ENCODE results near the gene NUCB1.

GRCh38 chr19:48914181-48914580 lies 14.1 kb downstream of the NUCB1 start:
- TF ChIP-seq, protein P1, sequence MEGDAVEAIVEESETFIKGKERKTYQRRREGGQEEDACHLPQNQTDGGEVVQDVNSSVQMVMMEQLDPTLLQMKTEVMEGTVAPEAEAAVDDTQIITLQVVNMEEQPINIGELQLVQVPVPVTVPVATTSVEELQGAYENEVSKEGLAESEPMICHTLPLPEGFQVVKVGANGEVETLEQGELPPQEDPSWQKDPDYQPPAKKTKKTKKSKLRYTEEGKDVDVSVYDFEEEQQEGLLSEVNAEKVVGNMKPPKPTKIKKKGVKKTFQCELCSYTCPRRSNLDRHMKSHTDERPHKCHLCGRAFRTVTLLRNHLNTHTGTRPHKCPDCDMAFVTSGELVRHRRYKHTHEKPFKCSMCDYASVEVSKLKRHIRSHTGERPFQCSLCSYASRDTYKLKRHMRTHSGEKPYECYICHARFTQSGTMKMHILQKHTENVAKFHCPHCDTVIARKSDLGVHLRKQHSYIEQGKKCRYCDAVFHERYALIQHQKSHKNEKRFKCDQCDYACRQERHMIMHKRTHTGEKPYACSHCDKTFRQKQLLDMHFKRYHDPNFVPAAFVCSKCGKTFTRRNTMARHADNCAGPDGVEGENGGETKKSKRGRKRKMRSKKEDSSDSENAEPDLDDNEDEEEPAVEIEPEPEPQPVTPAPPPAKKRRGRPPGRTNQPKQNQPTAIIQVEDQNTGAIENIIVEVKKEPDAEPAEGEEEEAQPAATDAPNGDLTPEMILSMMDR (conservative IDR thresholded peaks at IDR 0.05; ENCODE audit: low read length) = no peak
- no peak for TF ChIP-seq EZH2phosphoT487 (IDR thresholded peaks at IDR 0.05; ENCODE audit: borderline replicate concordance)
